HG03025 (cell line): ENCODE results near the gene GNB4.

Experiments
- ATAC-seq: cut with Tn5 transposase; IDR thresholded peaks from one replicate; pipeline ENCODE4 v1.9.1; 2021; ENCODE audit warnings: mild to moderate bottlenecking, moderate library complexity; ENCODE audit not compliant: unreplicated experiment, low FRiP score

GNB4 gene

DNA sequence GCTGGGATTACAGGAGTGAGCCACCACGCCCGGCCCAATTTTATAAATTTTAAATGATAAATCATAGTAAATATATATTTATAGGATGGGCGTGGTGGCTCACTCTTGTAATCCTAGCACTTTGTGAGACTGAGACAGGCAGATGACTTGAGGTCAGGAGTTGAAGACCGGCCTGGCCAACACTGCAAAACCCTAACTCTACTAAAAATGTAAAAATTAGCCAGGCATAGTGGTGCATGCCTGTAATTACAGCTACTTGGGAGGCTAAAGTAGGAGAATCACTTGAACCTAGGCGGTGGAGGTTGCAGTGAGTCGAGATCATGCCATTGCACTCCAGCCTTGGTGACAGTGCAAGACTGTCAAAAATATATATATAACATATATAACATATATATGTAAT is 77.3 kb downstream of the GNB4 start:
- ATAC-seq: no peak

DNA sequence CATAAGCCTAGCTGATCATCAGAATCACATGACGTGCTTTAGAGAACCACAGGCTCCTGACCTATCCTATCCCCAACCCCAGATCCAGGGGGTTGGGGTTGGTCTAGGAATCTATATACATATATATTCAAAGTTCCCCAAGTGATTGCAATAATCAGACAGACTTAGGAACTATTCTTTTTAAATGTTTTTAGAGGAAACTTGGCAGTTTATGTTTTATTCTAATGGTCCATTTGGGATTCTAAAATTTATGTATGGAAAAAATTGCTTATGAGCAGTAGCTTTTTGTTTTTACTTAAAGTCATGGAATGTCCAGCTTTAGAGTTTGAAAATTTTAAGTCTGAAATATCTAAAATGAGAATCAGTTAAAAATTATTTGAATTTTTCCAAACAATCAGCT is 81.6 kb downstream of the GNB4 start:
- ATAC-seq: no peak

DNA sequence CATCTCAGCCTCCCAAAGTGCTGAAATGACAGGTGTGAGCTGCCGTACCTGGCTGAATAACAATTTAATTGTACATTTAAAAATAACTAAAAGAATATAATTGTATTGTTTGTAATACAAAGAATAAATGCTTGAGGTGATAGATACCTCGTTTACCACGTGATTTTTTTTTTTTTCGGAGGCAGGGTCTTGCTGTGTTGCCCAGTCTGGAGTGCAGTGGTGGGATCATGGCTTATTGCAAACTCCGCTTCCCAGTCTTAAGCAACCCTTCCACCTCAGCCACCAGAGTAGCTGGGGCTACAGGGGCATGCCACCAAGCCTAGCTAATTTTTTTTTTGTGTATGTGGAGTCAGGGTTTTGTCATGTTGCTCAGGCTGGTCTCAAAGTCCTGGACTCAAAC is 87.9 kb downstream of the GNB4 start:
- ATAC-seq: no peak

DNA sequence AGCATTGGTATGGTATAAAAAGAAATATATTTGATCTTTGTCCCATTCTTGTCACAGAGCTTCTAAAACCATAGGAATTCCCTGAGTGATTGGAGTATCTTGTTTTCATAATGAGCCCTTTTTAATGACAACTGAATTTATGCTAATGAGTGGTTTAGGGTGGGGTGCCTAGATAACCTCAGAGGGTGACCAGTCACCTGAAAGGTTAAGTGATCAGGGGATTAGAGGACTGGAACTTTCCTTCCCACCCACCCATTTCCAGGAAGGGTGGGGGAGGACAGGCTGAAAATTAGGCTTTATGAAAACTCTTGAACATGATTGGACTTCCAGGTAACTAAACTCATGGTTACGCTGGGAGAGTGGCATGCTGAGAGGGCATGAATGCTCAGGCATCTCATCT is 95.3 kb downstream of the GNB4 start:
- no peak for ATAC-seq

DNA sequence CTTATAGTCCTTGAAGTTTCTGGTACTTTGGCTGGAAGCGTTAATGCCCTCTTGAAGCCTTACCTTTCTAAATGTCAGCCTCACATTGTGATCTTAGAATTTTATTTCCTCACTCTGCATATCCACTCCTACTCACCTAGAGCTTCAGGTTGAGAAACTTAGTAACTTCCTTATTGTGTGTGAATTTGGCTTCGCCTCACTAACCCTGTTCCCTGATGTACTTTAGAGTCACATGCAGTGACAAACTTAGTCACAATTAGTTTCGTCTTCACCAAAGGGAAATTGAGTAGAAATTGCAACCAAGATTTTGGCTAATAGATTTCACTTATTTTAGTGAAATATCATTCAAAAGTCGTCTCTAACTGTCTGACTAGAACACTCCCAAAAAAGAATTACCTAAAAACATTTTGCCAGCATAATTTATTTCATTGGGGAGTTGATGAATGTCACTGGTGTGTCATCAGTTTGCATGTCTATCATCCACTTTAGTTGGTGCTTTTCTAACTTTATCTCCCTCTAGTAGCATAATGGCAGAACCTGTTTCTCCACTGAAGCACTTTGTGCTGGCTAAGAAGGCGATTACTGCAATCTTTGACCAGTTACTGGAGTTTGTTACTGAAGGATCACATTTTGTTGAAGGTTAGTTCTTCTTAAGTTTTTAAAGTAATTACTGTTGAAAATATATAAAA is 102.8 kb downstream of the GNB4 start:
- ATAC-seq: peak; percentile 67

DNA sequence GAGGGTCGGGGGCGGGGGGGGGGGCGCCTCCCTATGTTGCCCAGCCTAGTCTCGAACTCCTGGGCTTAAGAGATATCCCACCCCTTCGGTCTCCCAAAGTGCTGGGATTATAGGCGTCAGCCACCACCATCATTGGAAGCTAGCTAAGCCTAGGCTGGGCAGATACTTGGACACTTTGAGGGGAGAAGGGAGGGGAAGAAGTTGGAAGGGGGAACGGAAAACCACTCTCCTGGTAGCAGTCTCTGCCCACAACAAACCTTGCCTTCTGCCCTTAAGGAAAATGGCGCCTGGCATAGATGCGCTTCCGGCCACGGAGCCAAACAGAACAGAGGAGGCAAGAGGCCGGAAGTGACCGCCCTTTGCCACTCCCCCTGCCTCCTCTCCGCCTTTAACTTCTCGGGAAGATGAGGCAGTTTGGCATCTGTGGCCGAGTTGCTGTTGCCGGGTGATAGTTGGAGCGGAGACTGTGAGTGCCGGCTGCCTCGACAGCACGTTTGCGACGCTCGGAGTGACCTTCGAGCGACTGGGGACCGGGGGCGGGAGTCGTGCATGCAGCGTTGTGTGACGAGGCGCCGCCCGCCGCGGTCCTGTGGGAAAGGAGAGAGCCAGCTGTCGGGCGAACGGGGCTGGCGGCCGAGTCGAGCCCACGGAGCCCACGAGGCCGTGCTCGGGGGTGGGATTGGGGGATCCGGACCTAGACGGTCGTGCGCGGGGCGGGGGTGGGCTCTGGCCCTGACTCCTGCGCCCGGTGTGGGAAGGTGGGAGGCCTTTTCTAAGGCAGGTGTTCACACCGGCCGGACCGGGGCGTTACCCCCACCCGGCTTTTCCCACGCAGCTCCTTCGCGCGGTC is 103.7 kb downstream of the GNB4 start, which contains the start of gene MFN1:
MFN1 (plus strand) TSS at position 365 of the 850 bp plus-strand sequence. CDS start 1,143 bp downstream, outside the sequence.
- ATAC-seq: peak; percentile 93
